NT2/D1 (cell line): ENCODE results near the gene RXFP3.

ENCODE experiments used
- YY1 ChIP-seq: IDR thresholded peaks from 2 replicates; pipeline ENCODE4 v1.6.1; 2011; ENCODE audit not compliant: insufficient read length, insufficient read depth
- ZNF274 ChIP-seq: IDR thresholded peaks from 2 replicates; pipeline ENCODE4 v1.6.1; 2011; ENCODE audit warnings: mild to moderate bottlenecking, low read depth, low read length

DNA sequence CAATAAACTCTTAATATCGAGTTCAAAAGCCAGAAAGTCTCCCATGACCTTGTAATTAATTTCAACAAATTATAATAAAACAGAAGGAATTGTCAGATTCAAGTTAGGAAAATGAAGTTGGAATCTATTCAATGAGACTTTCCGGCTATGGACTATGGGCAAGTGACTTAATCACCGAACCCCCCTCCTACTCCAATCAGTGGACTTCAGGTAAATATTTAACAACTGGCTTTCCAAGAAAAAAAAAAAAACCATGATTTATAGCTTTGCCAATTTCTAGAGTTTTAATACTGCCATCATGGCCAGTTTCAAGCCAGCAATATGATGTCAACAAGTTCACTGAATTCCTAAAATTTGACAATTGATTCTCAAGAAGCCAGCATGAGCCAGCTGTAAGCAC, 43.8 kb downstream of the RXFP3 start:
- no peak for TF ChIP-seq ZNF274
- TF ChIP-seq YY1: no peak
